ENCODE data around the gene FADS2. TPM values are rescaled to one million over a fixed set of nuclear protein-coding genes. Genes with fewer than 3 reads are reported as not detected.

Gene FADS2
- total and polyA plus RNA-seq, 2 experiments from 2014 or later, result 124 to 392 TPM

DNA sequence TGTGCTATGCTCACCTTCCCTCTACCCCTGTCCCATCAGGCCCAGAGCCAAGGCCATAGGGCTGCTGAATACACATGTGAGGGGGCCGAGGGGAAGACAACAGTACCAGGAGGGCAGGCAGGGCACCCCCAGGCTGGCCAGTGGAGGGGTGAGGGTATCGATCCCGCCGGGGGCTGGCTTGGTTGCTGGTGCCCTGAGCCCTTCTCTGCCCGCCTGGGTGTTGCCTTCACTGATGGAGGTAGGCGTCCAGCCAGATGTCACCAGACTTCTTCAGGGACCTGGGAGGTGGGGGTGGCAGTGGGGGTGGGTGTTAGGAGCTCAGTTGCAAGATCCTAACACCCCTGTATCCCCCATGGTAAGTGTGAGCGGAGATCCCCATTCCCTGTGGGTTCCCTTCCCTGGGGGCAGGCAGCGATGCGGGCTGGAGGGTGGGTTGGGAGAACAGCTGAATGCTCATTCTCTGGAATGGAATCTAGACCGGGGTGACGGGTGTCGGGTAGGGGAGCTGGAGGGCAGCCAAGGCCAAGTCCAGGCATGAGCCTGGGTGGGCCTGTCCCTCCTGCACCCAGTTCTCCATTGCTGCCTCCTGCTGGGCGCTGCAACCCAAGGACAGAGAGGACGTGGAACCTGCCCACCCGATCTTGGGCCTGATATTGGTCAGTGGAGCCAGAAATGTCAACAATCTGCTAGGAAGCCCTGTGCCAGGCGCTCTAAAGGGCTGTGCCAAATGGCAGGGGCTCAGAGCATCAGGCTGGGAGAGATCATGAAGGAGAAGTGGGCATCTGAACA lies 45.7 kb downstream of the FADS2 start:
- H3K4me3 Mint-ChIP-seq, result no peak overlapping the region
- Histone ChIP-seq H3K27me3 (ENCODE audit: insufficient read depth) (no peaks in the 10 kb centered on the region), H4K20me1 (replicated peaks; ENCODE audit: insufficient read depth) (no peaks in the 10 kb centered on the region), H3K4me1 (ENCODE audit: insufficient read depth) (peaks cover 20% of the 10 kb centered on the region), H3K4me3 (no peak overlapping the region), H3K27ac (ENCODE audit: low read depth) (no peak overlapping the region), H3F3A (replicated peaks; ENCODE audit: low read depth) (peaks cover 12% of the 10 kb centered on the region; the same call in 1 of the 2 replicates), H2AFZ (no peak overlapping the region), H3K9me2 (ENCODE audit: insufficient read depth) (no peaks in the 10 kb centered on the region), H3K36me3 (ENCODE audit: insufficient read depth) (no peaks in the 10 kb centered on the region; the same call in 1 of the 2 replicates), H3K79me2 (replicated peaks; ENCODE audit: insufficient read depth) (no peaks in the 10 kb centered on the region), H3K4me2 (no peak overlapping the region)
- H3K27ac Mint-ChIP-seq, result no peak overlapping the region
- H3K36me3 Mint-ChIP-seq (ENCODE audit: low read depth), result no peaks in the 10 kb centered on the region; the same call in 2 of the 3 replicates
- H3K27me3 Mint-ChIP-seq (ENCODE audit: insufficient read depth, low read depth, poor library complexity), result peaks cover 17% of the 10 kb centered on the region
- no peaks in the 10 kb centered on the region for H3K9me3 Mint-ChIP-seq
- DNase-seq (ENCODE audit: low spot score), result no peak
- ATAC-seq, result no peak
- H3K4me1 Mint-ChIP-seq, result peaks cover 30% of the 10 kb centered on the region
- TF ChIP-seq, protein P1, sequence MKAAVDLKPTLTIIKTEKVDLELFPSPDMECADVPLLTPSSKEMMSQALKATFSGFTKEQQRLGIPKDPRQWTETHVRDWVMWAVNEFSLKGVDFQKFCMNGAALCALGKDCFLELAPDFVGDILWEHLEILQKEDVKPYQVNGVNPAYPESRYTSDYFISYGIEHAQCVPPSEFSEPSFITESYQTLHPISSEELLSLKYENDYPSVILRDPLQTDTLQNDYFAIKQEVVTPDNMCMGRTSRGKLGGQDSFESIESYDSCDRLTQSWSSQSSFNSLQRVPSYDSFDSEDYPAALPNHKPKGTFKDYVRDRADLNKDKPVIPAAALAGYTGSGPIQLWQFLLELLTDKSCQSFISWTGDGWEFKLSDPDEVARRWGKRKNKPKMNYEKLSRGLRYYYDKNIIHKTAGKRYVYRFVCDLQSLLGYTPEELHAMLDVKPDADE (IDR thresholded peaks at IDR 0.05), result no peak
- TF ChIP-seq, protein P2, sequence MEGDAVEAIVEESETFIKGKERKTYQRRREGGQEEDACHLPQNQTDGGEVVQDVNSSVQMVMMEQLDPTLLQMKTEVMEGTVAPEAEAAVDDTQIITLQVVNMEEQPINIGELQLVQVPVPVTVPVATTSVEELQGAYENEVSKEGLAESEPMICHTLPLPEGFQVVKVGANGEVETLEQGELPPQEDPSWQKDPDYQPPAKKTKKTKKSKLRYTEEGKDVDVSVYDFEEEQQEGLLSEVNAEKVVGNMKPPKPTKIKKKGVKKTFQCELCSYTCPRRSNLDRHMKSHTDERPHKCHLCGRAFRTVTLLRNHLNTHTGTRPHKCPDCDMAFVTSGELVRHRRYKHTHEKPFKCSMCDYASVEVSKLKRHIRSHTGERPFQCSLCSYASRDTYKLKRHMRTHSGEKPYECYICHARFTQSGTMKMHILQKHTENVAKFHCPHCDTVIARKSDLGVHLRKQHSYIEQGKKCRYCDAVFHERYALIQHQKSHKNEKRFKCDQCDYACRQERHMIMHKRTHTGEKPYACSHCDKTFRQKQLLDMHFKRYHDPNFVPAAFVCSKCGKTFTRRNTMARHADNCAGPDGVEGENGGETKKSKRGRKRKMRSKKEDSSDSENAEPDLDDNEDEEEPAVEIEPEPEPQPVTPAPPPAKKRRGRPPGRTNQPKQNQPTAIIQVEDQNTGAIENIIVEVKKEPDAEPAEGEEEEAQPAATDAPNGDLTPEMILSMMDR (conservative IDR thresholded peaks at IDR 0.05; ENCODE audit: low read depth in 2 of 2), result no peak
- TF ChIP-seq, protein P3, sequence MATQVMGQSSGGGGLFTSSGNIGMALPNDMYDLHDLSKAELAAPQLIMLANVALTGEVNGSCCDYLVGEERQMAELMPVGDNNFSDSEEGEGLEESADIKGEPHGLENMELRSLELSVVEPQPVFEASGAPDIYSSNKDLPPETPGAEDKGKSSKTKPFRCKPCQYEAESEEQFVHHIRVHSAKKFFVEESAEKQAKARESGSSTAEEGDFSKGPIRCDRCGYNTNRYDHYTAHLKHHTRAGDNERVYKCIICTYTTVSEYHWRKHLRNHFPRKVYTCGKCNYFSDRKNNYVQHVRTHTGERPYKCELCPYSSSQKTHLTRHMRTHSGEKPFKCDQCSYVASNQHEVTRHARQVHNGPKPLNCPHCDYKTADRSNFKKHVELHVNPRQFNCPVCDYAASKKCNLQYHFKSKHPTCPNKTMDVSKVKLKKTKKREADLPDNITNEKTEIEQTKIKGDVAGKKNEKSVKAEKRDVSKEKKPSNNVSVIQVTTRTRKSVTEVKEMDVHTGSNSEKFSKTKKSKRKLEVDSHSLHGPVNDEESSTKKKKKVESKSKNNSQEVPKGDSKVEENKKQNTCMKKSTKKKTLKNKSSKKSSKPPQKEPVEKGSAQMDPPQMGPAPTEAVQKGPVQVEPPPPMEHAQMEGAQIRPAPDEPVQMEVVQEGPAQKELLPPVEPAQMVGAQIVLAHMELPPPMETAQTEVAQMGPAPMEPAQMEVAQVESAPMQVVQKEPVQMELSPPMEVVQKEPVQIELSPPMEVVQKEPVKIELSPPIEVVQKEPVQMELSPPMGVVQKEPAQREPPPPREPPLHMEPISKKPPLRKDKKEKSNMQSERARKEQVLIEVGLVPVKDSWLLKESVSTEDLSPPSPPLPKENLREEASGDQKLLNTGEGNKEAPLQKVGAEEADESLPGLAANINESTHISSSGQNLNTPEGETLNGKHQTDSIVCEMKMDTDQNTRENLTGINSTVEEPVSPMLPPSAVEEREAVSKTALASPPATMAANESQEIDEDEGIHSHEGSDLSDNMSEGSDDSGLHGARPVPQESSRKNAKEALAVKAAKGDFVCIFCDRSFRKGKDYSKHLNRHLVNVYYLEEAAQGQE (IDR thresholded peaks at IDR 0.05; ENCODE audit: unreplicated experiment), result no peak
- TF ChIP-seq POLR2AphosphoS5 (IDR thresholded peaks at IDR 0.05; ENCODE audit: low read depth), result no peak
- TF ChIP-seq, protein P4, sequence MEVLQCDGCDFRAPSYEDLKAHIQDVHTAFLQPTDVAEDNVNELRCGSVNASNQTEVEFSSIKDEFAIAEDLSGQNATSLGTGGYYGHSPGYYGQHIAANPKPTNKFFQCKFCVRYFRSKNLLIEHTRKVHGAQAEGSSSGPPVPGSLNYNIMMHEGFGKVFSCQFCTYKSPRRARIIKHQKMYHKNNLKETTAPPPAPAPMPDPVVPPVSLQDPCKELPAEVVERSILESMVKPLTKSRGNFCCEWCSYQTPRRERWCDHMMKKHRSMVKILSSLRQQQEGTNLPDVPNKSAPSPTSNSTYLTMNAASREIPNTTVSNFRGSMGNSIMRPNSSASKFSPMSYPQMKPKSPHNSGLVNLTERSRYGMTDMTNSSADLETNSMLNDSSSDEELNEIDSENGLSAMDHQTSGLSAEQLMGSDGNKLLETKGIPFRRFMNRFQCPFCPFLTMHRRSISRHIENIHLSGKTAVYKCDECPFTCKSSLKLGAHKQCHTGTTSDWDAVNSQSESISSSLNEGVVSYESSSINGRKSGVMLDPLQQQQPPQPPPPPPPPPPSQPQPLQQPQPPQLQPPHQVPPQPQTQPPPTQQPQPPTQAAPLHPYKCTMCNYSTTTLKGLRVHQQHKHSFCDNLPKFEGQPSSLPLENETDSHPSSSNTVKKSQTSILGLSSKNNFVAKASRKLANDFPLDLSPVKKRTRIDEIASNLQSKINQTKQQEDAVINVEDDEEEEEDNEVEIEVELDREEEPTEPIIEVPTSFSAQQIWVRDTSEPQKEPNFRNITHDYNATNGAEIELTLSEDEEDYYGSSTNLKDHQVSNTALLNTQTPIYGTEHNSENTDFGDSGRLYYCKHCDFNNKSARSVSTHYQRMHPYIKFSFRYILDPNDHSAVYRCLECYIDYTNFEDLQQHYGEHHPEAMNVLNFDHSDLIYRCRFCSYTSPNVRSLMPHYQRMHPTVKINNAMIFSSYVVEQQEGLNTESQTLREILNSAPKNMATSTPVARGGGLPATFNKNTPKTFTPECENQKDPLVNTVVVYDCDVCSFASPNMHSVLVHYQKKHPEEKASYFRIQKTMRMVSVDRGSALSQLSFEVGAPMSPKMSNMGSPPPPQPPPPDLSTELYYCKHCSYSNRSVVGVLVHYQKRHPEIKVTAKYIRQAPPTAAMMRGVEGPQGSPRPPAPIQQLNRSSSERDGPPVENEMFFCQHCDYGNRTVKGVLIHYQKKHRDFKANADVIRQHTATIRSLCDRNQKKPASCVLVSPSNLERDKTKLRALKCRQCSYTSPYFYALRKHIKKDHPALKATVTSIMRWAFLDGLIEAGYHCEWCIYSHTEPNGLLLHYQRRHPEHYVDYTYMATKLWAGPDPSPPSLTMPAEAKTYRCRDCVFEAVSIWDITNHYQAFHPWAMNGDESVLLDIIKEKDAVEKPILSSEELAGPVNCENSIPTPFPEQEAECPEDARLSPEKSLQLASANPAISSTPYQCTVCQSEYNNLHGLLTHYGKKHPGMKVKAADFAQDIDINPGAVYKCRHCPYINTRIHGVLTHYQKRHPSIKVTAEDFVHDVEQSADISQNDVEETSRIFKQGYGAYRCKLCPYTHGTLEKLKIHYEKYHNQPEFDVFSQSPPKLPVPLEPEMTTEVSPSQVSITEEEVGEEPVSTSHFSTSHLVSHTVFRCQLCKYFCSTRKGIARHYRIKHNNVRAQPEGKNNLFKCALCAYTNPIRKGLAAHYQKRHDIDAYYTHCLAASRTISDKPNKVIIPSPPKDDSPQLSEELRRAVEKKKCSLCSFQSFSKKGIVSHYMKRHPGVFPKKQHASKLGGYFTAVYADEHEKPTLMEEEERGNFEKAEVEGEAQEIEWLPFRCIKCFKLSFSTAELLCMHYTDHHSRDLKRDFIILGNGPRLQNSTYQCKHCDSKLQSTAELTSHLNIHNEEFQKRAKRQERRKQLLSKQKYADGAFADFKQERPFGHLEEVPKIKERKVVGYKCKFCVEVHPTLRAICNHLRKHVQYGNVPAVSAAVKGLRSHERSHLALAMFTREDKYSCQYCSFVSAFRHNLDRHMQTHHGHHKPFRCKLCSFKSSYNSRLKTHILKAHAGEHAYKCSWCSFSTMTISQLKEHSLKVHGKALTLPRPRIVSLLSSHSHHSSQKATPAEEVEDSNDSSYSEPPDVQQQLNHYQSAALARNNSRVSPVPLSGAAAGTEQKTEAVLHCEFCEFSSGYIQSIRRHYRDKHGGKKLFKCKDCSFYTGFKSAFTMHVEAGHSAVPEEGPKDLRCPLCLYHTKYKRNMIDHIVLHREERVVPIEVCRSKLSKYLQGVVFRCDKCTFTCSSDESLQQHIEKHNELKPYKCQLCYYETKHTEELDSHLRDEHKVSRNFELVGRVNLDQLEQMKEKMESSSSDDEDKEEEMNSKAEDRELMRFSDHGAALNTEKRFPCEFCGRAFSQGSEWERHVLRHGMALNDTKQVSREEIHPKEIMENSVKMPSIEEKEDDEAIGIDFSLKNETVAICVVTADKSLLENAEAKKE (CRISPR knock-in tag; IDR thresholded peaks at IDR 0.05), result no peak
- TF ChIP-seq NANOG (IDR thresholded peaks at IDR 0.05; ENCODE audit: borderline replicate concordance), result no peak
- no peak for TF ChIP-seq ZNF331 (CRISPR knock-in tag; IDR thresholded peaks at IDR 0.05; ENCODE audit: low read depth)
- TF ChIP-seq STAT1 (IDR thresholded peaks at IDR 0.05; ENCODE audit: unreplicated experiment), result no peak
- TF ChIP-seq ZNF114 (CRISPR knock-in tag; IDR thresholded peaks at IDR 0.05), result no peak
- no peak for TF ChIP-seq JUNB (IDR thresholded peaks at IDR 0.05; ENCODE audit: unreplicated experiment)
- TF ChIP-seq EZH2 (IDR thresholded peaks at IDR 0.05; ENCODE audit: low read depth, unreplicated experiment), result no peak
- no peak for TF ChIP-seq EZH2phosphoT487 (IDR thresholded peaks at IDR 0.05; ENCODE audit: unreplicated experiment)
- no peak for TF ChIP-seq CREB1 (CRISPR knock-in tag; IDR thresholded peaks at IDR 0.05; ENCODE audit: low read depth)
